ENCODE measurements around the gene KLHL7.

DNA sequence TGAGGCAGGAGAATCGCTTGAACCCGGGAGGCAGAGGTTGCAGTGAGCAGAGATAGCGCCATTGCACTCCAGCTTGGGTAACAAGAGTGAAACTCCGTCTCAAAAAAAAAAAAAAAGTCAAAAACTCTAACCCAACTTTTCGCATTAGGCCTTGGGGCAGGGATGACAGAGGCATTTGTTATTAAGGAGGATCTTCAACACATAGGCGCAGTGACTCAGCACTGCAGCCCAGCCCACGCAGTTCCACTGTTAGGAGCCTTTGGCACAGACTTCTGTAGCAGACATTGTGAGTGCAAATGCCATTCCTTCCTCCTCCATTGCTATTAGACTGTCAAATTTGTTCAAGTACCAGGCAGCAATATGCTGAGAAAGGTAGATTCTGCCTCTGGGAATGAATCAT, 43.1 kb upstream of the KLHL7 start:
- TF ChIP-seq, protein P1, sequence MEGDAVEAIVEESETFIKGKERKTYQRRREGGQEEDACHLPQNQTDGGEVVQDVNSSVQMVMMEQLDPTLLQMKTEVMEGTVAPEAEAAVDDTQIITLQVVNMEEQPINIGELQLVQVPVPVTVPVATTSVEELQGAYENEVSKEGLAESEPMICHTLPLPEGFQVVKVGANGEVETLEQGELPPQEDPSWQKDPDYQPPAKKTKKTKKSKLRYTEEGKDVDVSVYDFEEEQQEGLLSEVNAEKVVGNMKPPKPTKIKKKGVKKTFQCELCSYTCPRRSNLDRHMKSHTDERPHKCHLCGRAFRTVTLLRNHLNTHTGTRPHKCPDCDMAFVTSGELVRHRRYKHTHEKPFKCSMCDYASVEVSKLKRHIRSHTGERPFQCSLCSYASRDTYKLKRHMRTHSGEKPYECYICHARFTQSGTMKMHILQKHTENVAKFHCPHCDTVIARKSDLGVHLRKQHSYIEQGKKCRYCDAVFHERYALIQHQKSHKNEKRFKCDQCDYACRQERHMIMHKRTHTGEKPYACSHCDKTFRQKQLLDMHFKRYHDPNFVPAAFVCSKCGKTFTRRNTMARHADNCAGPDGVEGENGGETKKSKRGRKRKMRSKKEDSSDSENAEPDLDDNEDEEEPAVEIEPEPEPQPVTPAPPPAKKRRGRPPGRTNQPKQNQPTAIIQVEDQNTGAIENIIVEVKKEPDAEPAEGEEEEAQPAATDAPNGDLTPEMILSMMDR (conservative IDR thresholded peaks at IDR 0.05; ENCODE audit: low read depth, low read length) = no peak
- no peak for TF ChIP-seq EZH2 (IDR thresholded peaks at IDR 0.05; ENCODE audit: borderline replicate concordance, low read depth, low read length, poor library complexity, severe bottlenecking)
